ENCODE data around the gene DVL2. TPM values are rescaled to one million over a fixed set of nuclear protein-coding genes. Genes with fewer than 3 reads are reported as not detected.
A peak's percentile ranks its signal among the peaks of the same experiment; 100 is the strongest.

Gene DVL2
- total RNA-seq, 2 experiments from 2014 or later: 53.2 TPM

DNA sequence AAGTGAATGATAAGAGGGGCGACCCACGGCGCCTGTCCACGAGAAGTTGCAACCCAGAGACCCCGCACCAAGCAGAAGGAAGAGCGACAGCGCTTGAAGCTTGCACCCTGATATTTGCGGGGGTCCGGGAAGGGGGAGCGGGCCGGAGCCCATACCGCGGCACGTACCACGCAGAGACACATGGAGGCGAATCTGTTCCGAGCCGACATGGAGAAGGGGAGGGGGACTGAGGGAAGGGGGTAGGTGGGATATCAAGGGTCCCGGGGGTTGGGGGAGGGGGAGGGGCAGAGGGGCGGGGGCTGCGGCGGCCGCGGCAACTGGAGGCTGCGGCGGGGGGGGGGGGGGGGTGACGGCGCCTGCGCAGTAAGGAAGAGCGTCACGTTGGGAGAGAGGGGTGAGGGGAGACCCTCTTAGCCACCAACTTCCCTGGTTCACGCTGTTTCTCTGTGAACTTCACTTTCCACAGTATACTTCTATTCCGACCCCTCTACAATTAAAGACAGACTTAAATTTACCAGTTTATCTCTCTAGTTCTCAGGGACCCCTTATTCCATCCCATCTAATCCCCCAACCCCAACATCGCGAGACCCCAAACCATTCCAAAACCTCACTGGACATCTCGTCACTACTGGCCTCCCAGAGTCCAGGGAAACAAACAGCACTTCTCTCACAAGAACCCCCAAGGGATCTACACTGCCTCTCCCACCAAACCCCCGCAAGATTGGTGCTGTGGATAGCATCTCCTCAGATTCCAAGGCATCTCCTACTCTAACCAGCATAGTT, 22.6 kb downstream of the DVL2 start:
- ChIA-PET CTCF (no interaction called here), POLR2A (no interaction called here)
- no peaks in the 10 kb centered on the region for H3K36me3 Mint-ChIP-seq (ENCODE audit: low read depth)
- H3K9me3 Mint-ChIP-seq: no peaks in the 10 kb centered on the region
- H3K4me1 Mint-ChIP-seq: peaks cover 48% of the 10 kb centered on the region
- H3K27me3 Mint-ChIP-seq: peaks cover 15% of the 10 kb centered on the region
- H3K27ac Mint-ChIP-seq: no peak overlapping the region
- H3K4me3 Mint-ChIP-seq: no peak overlapping the region
- no peak for DNase-seq

DNA sequence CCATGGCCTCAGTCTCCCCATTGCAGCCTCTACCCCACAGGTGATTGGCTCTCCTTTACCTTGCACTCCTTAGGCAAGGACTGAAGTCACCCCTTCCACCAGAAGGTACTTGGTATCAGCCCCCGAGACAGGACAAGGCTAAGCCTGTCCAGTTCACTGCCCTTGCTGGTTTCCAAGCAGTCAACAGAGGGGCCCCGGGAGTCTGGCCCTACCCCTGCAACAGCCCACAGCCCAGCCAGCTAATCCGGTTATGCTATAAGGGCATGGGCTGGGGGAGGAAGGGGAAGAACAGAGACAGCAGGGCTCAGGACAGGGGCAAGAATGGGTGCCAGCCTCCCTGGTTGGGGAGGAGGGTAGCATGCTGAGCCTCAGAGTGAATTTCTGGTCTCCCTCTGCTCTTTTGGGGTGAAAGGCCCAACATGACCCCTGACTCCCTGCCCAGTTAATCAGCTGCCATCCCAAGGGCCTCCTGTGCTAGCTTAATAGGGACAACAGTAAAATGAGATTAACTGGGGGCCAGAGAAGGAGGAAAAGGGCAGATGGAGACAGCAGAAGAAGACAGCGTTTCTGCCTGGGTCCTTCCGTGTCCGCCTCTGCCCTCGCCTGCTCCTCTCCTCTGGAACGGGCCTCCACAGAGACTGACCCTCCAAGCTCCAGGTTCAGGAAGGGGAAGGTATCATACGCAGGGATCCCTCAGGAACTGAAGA, 25.4 kb downstream of the DVL2 start:
- ChIA-PET CTCF (interaction anchor here (1.5 kb wide), 1 partner anchor 10 kb away, joined by 3 read pairs; no protein-coding TSS in a partner anchor), POLR2A (no interaction called here)
- Mint-ChIP-seq H3K27me3 (peaks cover 15% of the 10 kb centered on the region), H3K9me3 (no peaks in the 10 kb centered on the region), H3K4me1 (peaks cover 49% of the 10 kb centered on the region), H3K4me3 (no peak overlapping the region), H3K27ac (no peak overlapping the region), H3K36me3 (ENCODE audit: low read depth) (no peaks in the 10 kb centered on the region)
- DNase-seq: no peak

DNA sequence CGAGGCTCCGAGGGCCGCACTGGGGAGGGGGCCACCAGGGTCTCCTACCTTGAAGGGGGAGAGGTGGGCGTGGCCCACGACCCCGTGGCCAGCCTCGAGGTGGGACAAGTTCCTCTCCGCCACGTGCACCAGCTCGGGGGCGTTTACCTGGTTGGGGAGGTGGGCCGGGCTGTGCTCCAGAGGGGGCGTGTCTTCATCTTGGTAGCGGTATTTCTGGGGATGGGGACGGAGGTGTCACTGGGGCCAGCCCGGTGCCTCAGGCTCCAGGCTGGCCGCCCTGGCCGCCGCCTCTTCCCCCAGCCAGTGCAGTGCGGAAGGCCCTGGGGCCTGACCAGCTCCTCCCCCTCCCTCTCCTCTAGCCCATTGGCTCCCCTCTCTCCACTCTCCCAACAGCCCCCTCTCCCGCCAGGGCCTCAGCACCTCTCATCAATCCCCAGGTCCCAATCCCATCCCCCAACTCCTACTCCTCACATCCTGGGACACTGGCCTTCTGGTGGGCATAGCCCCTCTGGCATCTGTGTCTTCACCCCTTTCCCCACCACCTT, 26.2 kb downstream of the DVL2 start:
- no peak overlapping the region for H3K4me3 Mint-ChIP-seq
- H3K27ac Mint-ChIP-seq: no peak overlapping the region
- peaks cover 47% of the 10 kb centered on the region for H3K4me1 Mint-ChIP-seq
- H3K27me3 Mint-ChIP-seq: peaks cover 15% of the 10 kb centered on the region
- H3K9me3 Mint-ChIP-seq: no peaks in the 10 kb centered on the region
- ChIA-PET CTCF (interaction anchor here (0.7 to 1.6 kb wide), 2 partner anchors 12 to 128 kb away, joined by 3 read pairs; partner anchors contain the start of gene ACAP1), POLR2A (no interaction called here)
- H3K36me3 Mint-ChIP-seq (ENCODE audit: low read depth): peaks cover under 1% of the 10 kb centered on the region
- DNase-seq: no peak

DNA sequence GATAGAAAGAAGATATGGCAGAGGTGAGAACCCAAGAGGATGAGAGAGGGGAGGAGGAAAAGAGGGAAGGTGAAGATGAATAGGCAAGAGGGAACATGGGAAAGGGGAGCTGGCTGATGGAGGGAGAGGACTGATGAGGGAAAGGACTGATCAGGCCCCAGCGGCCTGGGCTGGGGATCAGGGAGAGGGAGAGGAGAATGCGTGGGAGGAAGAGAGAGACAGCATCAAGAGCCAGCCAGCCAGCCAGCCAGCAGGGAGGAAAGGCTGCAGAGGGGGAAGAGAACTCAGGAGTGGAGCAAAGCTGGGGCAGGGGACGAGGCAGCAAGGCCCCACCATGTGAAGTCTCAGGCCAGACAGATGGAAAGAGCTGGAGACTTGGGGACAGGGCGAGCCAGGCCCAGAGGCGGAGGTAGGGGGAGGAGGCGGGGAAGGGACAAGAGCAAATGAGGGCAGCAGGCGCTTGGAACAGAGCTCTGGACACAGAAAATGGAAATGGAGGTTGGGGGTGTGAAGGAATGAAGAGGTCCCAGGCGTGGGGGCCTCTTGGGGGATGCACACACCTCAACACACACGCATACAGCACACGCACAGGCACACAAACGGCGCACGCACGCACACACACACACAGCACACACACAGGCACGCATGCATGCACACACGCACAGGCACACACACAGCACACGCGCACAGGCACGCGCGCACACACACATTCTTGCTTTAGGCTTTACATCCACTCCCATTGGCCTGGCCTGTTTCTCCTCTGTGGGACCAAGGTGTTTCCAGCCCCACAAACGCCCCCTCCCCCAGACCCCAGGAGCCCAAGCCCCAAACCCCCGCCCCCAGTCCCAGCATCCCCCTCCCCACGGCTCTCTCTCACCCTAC, 27.0 kb downstream of the DVL2 start:
- Mint-ChIP-seq H3K27ac (no peak overlapping the region), H3K9me3 (no peaks in the 10 kb centered on the region), H3K36me3 (ENCODE audit: low read depth) (peaks cover 2% of the 10 kb centered on the region), H3K4me3 (no peak overlapping the region), H3K4me1 (peaks cover 45% of the 10 kb centered on the region), H3K27me3 (peaks cover 14% of the 10 kb centered on the region)
- DNase-seq: no peak
- POLR2A ChIA-PET: no interaction called here
- CTCF ChIA-PET: interaction anchor here (0.7 to 1.6 kb wide), 5 partner anchors 11 to 129 kb away, joined by 3 to 4 read pairs (median 3); partner anchors contain the start of gene ACAP1

DNA sequence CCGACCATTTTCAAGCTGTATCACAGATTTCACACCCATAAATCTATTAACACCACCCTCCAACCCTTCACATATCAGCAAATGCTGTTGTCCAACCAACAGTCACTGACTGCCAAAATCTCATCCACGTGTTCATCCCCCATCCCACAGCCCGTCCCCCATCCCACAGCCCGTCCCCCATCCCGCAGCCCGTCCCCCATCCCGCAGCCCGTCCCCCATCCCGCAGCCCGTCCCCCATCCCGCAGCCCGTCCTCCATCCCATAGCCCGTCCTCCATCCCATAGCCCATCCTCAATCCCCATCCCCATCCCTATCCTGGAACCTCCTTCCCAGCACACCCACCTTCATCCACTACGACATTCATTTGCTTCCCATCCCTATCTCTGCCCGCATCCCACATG, 28.8 kb downstream of the DVL2 start:
- peak overlapping the region; percentile 69 for H3K4me3 Mint-ChIP-seq
- ChIA-PET POLR2A (no interaction called here), CTCF (interaction anchor here (1.0 kb wide), 1 partner anchor 10 kb away, joined by 4 read pairs; no protein-coding TSS in a partner anchor)
- no peaks in the 10 kb centered on the region for H3K9me3 Mint-ChIP-seq
- DNase-seq: no peak
- peaks cover 2% of the 10 kb centered on the region for H3K36me3 Mint-ChIP-seq (ENCODE audit: low read depth)
- peak overlapping the region; percentile 86 for H3K27ac Mint-ChIP-seq
- H3K27me3 Mint-ChIP-seq: peaks cover 6% of the 10 kb centered on the region
- H3K4me1 Mint-ChIP-seq: peaks cover 37% of the 10 kb centered on the region

DNA sequence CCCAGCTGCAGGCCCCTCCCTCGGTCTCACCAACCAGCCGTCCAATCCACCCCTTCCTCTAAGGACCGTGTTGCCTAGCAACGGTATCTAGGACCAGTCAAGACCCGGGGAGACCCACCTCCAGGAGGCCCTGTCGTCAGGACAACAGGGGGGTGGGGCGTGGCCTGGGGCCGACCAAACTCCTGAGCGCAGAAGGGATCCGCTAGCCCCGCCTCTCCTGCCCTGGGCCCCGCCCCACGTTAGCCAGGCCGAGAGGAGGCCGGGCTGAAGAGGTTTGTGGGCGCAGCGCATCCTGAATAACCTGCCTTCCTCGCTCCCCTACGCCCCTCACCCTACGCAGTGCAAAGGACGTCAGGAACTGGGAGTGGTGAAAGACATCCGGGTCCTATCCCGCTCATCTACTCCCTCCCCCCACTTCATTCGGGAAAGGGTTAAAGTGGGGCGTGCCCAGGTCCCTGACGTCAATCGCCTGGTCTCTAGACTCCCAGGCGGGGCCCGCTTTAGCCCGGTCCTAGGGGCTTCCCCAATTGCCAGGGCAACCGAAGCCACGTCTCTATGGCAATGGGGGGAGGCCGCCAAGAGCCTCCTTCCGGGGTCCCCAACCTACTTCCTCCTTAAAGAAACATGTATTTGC, 29.4 kb downstream of the DVL2 start:
- Mint-ChIP-seq H3K4me3 (peak overlapping the region; percentile 69), H3K9me3 (no peaks in the 10 kb centered on the region), H3K4me1 (peaks cover 34% of the 10 kb centered on the region), H3K27ac (peak overlapping the region; percentile 86), H3K27me3 (peaks cover 2% of the 10 kb centered on the region), H3K36me3 (ENCODE audit: low read depth) (peaks cover 2% of the 10 kb centered on the region)
- POLR2A ChIA-PET: no interaction called here
- CTCF ChIA-PET: interaction anchor here (0.7 kb wide), 1 partner anchor 41 kb away, joined by 3 read pairs; no protein-coding TSS in a partner anchor
- DNase-seq: peak; percentile 93

DNA sequence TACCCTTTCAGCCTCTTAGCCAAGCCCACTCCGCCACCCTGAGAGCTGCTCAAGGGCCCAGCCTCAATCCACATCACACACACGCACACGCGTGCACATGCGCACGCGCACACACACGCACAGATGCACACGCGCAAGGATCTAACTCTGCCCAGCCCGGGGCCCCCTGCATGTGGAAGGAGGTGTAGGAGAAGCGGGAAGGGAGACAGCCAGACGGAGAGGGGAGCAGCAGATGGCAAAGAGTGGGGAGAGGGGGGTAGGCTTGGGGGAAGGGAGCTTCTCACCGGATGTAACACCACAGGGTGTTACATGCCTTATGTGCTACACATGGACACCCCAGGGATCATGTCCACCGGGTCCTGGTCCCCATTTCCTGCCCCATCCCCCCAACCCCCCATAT, 30.0 kb downstream of the DVL2 start:
- H3K27me3 Mint-ChIP-seq: no peaks in the 10 kb centered on the region
- peak overlapping the region; percentile 69 for H3K4me3 Mint-ChIP-seq
- DNase-seq: no peak
- ChIA-PET POLR2A (no interaction called here), CTCF (interaction anchor here (0.7 to 1.2 kb wide), 3 partner anchors 10 to 41 kb away, joined by 3 read pairs; no protein-coding TSS in a partner anchor)
- peaks cover 34% of the 10 kb centered on the region for H3K4me1 Mint-ChIP-seq
- peaks cover 2% of the 10 kb centered on the region for H3K36me3 Mint-ChIP-seq (ENCODE audit: low read depth)
- peak overlapping the region; percentile 86 for H3K27ac Mint-ChIP-seq
- H3K9me3 Mint-ChIP-seq: no peaks in the 10 kb centered on the region

DNA sequence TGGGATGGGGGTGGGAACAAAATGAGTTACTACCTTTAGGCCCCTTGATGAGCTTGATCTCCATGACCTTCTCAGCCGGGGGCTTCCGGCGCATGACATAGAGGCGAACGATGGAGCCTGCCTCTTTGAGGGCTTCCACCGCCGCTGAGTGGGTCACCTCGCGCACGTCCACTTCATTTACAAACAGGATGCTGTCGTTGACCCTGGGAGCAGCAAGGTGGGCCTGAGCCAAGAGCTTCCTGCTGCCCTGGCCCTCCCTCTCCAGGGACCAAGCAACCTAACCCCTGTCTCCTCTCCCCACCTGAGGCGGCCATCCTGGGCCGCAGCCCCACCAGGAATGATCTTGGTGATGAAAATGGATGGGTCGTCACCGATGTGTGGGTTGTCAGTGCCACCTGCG, 30.9 kb downstream of the DVL2 start:
- Mint-ChIP-seq H3K36me3 (ENCODE audit: low read depth) (peaks cover 2% of the 10 kb centered on the region), H3K27me3 (no peaks in the 10 kb centered on the region), H3K9me3 (no peaks in the 10 kb centered on the region), H3K4me1 (peaks cover 32% of the 10 kb centered on the region), H3K4me3 (peak overlapping the region; percentile 30), H3K27ac (peak overlapping the region; percentile 64)
- POLR2A ChIA-PET: interaction anchor here (0.6 kb wide), 1 partner anchor 20 kb away, joined by 5 read pairs; no protein-coding TSS in a partner anchor
- CTCF ChIA-PET: interaction anchor here (0.6 to 1.2 kb wide), 4 partner anchors 11 to 102 kb away, joined by 3 to 5 read pairs (median 4); no protein-coding TSS in a partner anchor
- no peak for DNase-seq

DNA sequence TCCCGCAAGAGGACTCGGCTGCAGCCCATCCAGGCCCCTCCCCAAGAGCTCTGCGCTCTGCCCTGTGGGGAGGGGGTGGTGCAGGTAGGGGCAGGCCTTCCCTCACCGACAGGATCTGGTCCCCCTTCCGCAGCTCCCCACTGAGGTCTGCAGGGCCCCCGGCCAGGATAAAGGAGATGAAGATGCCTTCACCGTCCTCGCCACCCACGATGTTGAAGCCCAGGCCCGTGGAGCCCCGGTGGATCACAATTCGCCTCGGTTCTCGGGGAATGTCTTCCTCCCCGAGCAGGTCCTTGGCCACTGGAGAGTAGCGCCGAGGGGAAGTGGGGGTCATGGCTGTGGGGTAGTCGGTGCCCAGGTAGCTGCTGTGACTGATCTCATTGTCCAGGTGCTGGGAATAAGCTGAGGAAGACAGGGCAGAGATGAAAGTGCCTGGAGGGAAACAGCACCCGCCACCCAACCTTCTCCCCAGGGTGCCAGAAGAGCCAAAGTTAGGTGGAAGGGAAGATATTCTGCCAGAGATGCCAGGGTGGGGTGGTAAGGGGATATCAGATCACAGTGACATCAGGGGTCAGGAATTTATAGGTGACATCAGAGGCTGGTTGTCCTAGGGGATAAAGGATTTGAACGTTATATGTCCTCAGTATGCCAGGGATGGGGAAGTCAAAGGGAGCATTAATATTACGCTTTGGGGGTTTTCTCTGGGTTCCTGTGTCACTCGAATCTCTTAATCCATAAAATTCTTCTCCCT, 37.5 kb downstream of the DVL2 start:
- POLR2A ChIA-PET: no interaction called here
- H3K4me3 Mint-ChIP-seq: no peak overlapping the region
- no peaks in the 10 kb centered on the region for H3K9me3 Mint-ChIP-seq
- H3K27ac Mint-ChIP-seq: peak overlapping the region; percentile 36
- CTCF ChIA-PET: interaction anchor here (0.9 kb wide), 1 partner anchor 65 kb away, joined by 3 read pairs; no protein-coding TSS in a partner anchor
- H3K36me3 Mint-ChIP-seq (ENCODE audit: low read depth): no peaks in the 10 kb centered on the region
- no peaks in the 10 kb centered on the region for H3K4me1 Mint-ChIP-seq
- no peak for DNase-seq
- H3K27me3 Mint-ChIP-seq: no peaks in the 10 kb centered on the region

DNA sequence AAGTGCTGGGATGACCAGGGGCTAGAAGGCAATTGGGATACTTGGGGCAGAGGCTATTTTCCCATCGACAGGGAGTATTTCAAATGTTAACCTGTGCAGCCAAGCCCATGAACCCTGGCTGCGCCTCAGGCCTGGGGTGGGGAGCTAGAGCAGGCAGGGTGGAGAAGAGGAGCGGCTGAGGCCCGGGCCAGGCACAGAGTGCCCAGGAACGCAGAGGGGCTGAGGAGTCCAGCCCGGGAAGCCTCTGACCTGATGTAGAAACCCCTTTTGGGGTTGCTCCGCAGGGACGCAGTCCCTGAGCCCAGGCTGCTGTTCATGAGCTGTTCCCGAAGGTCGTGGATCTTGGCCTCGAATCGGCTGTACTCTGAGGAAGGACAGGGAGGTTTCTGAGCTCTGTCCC, 38.3 kb downstream of the DVL2 start:
- ChIA-PET POLR2A (no interaction called here), CTCF (interaction anchor here (0.7 to 0.9 kb wide), 3 partner anchors 11 to 64 kb away, joined by 3 read pairs; no protein-coding TSS in a partner anchor)
- Mint-ChIP-seq H3K4me3 (no peak overlapping the region), H3K27ac (no peak overlapping the region), H3K4me1 (no peaks in the 10 kb centered on the region), H3K9me3 (no peaks in the 10 kb centered on the region), H3K27me3 (no peaks in the 10 kb centered on the region), H3K36me3 (ENCODE audit: low read depth) (no peaks in the 10 kb centered on the region)
- DNase-seq: no peak

DNA sequence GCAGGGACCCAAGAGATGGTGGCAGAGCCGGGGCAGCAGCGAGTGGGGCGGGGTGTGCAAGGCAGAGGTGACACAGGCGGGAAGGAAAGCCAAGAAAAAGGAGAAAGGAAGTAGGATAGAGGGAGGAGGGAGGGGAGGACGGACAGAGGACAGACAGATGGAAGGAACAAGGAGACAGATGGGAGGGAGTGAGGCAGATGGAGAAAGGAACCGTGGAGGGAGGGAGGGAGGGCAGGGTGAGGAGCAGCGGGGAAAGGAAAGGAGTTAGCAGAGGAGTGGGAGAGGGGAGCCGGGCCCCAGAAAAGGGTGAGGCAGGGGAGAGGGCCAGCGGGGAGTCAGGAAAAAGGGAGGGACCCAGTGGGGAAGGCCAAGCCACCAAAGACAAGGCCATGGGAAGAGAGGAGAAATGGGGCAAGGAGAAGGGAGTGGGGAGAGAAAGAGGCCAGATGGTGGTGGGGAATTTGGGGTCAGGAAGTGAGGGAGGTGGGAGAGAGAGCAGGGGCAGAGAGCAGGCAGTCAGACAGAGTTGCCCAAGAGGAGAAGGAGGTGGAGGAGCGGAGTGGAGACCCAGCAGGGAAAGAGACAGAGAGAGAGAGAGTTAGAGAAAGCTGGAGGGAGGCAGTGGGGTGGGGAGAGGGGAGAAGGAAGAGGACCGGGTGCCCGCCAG, 41.9 kb downstream of the DVL2 start:
- H3K36me3 Mint-ChIP-seq (ENCODE audit: low read depth): no peaks in the 10 kb centered on the region
- no peaks in the 10 kb centered on the region for H3K4me1 Mint-ChIP-seq
- ChIA-PET POLR2A (no interaction called here), CTCF (no interaction called here)
- H3K4me3 Mint-ChIP-seq: no peak overlapping the region
- H3K27ac Mint-ChIP-seq: no peak overlapping the region
- H3K9me3 Mint-ChIP-seq: no peaks in the 10 kb centered on the region
- no peaks in the 10 kb centered on the region for H3K27me3 Mint-ChIP-seq
- no peak for DNase-seq
